Measurements from ENCODE around the gene WWOX. TPM values are rescaled to one million over a fixed set of nuclear protein-coding genes. Genes with fewer than 3 reads are reported as not detected.
A peak's percentile ranks its signal among the peaks of the same experiment; 100 is the strongest.

Gene WWOX
- total and polyA plus RNA-seq, 2 of the 13 experiments (the other 11 are each of a cell fraction or from before 2014, with no cell fraction given) = 9.1 to 37.4 TPM

- no peak for TF ChIP-seq SIN3B (IDR thresholded peaks at IDR 0.05; ENCODE audit: low read length)
- TF ChIP-seq ZBTB34 (CRISPR knock-in tag; IDR thresholded peaks at IDR 0.05) = no peak
- no peak for TF ChIP-seq ZFAT (CRISPR knock-in tag; conservative IDR thresholded peaks at IDR 0.05)
- no peak for TF ChIP-seq HNF1A (IDR thresholded peaks at IDR 0.05; ENCODE audit: low read depth)
- TF ChIP-seq HNF1A (CRISPR knock-in tag; IDR thresholded peaks at IDR 0.05; ENCODE audit: borderline replicate concordance) = no peak
- no peak for TF ChIP-seq ATM (IDR thresholded peaks at IDR 0.05; ENCODE audit: borderline replicate concordance)
- TF ChIP-seq ZNF12 (CRISPR knock-in tag; IDR thresholded peaks at IDR 0.05) = peak; percentile 50; the same call in 1 of the 2 replicates
- 0 out of 2 replicates have a peak, but pooled peaks have one; percentile 38 for TF ChIP-seq IKZF5 (CRISPR knock-in tag; IDR thresholded peaks at IDR 0.05)
- no peak for TF ChIP-seq MATR3 (CRISPR knock-in tag; IDR thresholded peaks at IDR 0.05)
- TF ChIP-seq ZNF790 (CRISPR knock-in tag; IDR thresholded peaks at IDR 0.05; ENCODE audit: borderline replicate concordance) = no peak
- TF ChIP-seq ZNF615 (CRISPR knock-in tag; IDR thresholded peaks at IDR 0.05; ENCODE audit: borderline replicate concordance) = no peak
- peak; percentile 50; the same call in 1 of the 2 replicates for TF ChIP-seq MAX (IDR thresholded peaks at IDR 0.05)
- no peak; the same call in 1 of the 2 replicates for TF ChIP-seq ETV5 (CRISPR knock-in tag; IDR thresholded peaks at IDR 0.05; ENCODE audit: borderline replicate concordance)
- no peak for TF ChIP-seq TP53 (CRISPR knock-in tag; conservative IDR thresholded peaks at IDR 0.05)
- TF ChIP-seq ZNF556 (CRISPR knock-in tag; IDR thresholded peaks at IDR 0.05; ENCODE audit: borderline replicate concordance) = no peak
- TF ChIP-seq ZNF362 (CRISPR knock-in tag; IDR thresholded peaks at IDR 0.05; ENCODE audit: borderline replicate concordance) = no peak
- no peak for TF ChIP-seq SRSF4 (IDR thresholded peaks at IDR 0.05; ENCODE audit: low read depth, low read length, poor library complexity, severe bottlenecking)
- no peak for TF ChIP-seq ZNF619 (CRISPR knock-in tag; IDR thresholded peaks at IDR 0.05)
These were observed 361.0 kb downstream of the WWOX start (continued) for GRCh38 chr16:78460428-78460827.
